ENCODE results near the gene HCN3. TPM values are rescaled to one million over a fixed set of nuclear protein-coding genes. Genes with fewer than 3 reads are reported as not detected.
A peak's percentile ranks its signal among the peaks of the same experiment; 100 is the strongest.

Gene HCN3
- total and polyA plus RNA-seq, 2 of the 8 experiments (the other 6 are each of a cell fraction or from before 2014, with no cell fraction given): 6.4 to 7.3 TPM

GRCh38 chr1:155255243-155256007 is 21.8 kb upstream of the HCN3 start, which contains the start of gene ENTREP3 (continued):
- TF ChIP-seq JUN (IDR thresholded peaks at IDR 0.05; ENCODE audit: low read depth, low read length) (no peak), MAX (IDR thresholded peaks at IDR 0.05) (0 out of 2 replicates have a peak, but pooled peaks have one; percentile 48), PHF8 (conservative IDR thresholded peaks at IDR 0.05; ENCODE audit: low read depth, low read length) (0 out of 2 replicates have a peak, but pooled peaks have one; percentile 47), SUZ12 (IDR thresholded peaks at IDR 0.05; ENCODE audit: low read length) (no peak), POLR2AphosphoS5 (IDR thresholded peaks at IDR 0.05; ENCODE audit: low read depth, low read length) (peak; percentile 30; the same call in 1 of the 2 replicates), CREB1 (IDR thresholded peaks at IDR 0.05) (peak; percentile 54), RAD21 (IDR thresholded peaks at IDR 0.05 in 1 of 2, conservative IDR thresholded peaks at IDR 0.05 in 1 of 2; ENCODE audit: low read depth in 2 of 2, low read length in 2 of 2) (no peak), KDM5A (IDR thresholded peaks at IDR 0.05; ENCODE audit: low read length) (no peak), SP2 (IDR thresholded peaks at IDR 0.05; ENCODE audit: low read length) (no peak), BCL11A (IDR thresholded peaks at IDR 0.05; ENCODE audit: low read depth in 2 of 2, low read length in 2 of 2) (no peak), SP1 (IDR thresholded peaks at IDR 0.05; ENCODE audit: low read depth, low read length) (peak; percentile 59; the same call in 1 of the 2 replicates), TAF7 (optimal IDR thresholded peaks at IDR 0.05; ENCODE audit: borderline replicate concordance, low read depth, low read length) (no peak), TCF12 (IDR thresholded peaks at IDR 0.05; ENCODE audit: low read depth, low read length) (no peak), POU5F1 (IDR thresholded peaks at IDR 0.05; ENCODE audit: low read depth, low read length) (no peak), SIX5 (IDR thresholded peaks at IDR 0.05; ENCODE audit: low read depth, low read length) (peak; percentile 73), NRF1 (IDR thresholded peaks at IDR 0.05; ENCODE audit: low read depth, low read length) (no peak), SP4 (IDR thresholded peaks at IDR 0.05; ENCODE audit: low read length) (no peak), TBP (IDR thresholded peaks at IDR 0.05; ENCODE audit: low read depth, low read length) (peak; percentile 43; the same call in 1 of the 2 replicates)

Measured in H1 (cell line).